Measurements from ENCODE around the gene IMMP2L.

The IMMP2L gene

DNA sequence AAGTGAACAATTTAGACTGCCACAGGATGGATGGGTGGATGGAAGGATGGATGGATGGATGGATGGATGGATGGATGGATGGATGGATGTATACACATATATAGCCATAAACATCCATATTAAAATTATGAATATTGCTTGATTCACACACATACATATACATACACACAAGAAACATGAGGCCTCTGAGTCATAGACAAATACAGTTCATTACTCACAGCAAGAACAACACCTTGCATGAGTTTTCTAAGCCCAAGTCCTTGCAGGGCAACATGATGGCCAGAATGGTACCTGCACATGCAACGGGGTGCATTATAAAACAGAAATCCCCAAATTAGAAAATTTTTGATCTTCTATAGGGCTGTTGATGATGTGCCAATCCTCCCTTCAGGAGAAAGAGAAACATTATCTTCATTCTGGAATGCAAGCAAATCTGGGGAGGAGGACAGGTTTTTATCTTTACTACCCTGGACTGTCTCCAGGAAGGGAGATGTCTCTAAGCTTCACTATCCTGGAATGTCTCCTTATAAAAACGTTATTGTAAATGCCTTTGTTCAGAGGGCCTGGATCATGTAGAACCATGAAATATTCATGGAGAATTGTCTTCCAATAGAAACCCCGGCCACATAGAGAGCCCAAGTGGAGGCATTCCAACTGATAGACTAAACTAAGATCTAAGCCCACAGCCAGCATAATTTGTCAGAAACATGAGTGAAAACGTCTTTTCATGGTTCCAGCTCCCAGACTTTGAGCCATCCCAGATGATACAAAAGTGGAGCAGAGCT, 709.9 kb downstream of the IMMP2L start:
- Histone ChIP-seq H3K4me3 (ENCODE audit: low read length in 2 of 2) (no peak overlapping the region), H3K4me1 (ENCODE audit: control insufficient read depth, insufficient read depth, low read length) (no peaks in the 10 kb centered on the region), H3K27ac (ENCODE audit: low read length) (no peak overlapping the region), H3K27me3 (ENCODE audit: control insufficient read depth in 1 of 2, insufficient read depth in 2 of 2, low read length in 2 of 2) (no peaks in the 10 kb centered on the region), H3K36me3 (ENCODE audit: control insufficient read depth in 2 of 2, insufficient read depth in 2 of 2, low read length in 2 of 2) (no peaks in the 10 kb centered on the region), H3K9ac (ENCODE audit: low read length in 2 of 2) (no peak overlapping the region), H3K9me3 (ENCODE audit: control insufficient read depth in 2 of 2, low read length in 2 of 2) (no peaks in the 10 kb centered on the region)

DNA sequence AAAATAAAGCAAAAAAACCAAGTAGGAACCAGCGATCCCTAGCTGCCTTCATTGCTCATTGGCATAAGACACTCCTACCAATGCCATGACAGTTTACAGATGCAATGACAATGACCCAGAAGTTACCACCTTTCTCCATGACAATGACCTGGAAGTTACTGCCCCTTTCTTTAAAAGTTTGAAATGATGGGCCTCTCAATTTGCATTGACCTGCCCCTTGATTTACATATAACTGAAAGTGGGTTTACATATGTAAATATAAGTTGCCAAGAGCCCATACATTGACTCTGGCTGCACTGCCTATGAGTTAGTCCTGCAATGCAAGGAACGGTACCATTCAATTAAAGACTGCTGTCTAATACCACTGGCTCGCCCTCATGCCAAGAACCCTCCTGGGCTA, 712.1 kb downstream of the IMMP2L start:
- Histone ChIP-seq H3K27me3 (ENCODE audit: control insufficient read depth in 1 of 2, insufficient read depth in 2 of 2, low read length in 2 of 2) (no peaks in the 10 kb centered on the region), H3K4me3 (ENCODE audit: low read length in 2 of 2) (no peak overlapping the region), H3K27ac (ENCODE audit: low read length) (no peak overlapping the region), H3K9ac (ENCODE audit: low read length in 2 of 2) (no peak overlapping the region), H3K4me1 (ENCODE audit: control insufficient read depth, insufficient read depth, low read length) (no peaks in the 10 kb centered on the region), H3K36me3 (ENCODE audit: control insufficient read depth in 2 of 2, insufficient read depth in 2 of 2, low read length in 2 of 2) (no peaks in the 10 kb centered on the region), H3K9me3 (ENCODE audit: control insufficient read depth in 2 of 2, low read length in 2 of 2) (no peaks in the 10 kb centered on the region)

GRCh38 chr7:110842796-110843195, 719.5 kb downstream of the IMMP2L start:
- Histone ChIP-seq H3K36me3 (ENCODE audit: control insufficient read depth in 2 of 2, insufficient read depth in 2 of 2, low read length in 2 of 2) (no peaks in the 10 kb centered on the region), H3K9ac (ENCODE audit: low read length in 2 of 2) (no peak overlapping the region), H3K4me3 (ENCODE audit: low read length in 2 of 2) (no peak overlapping the region), H3K27me3 (ENCODE audit: control insufficient read depth in 1 of 2, insufficient read depth in 2 of 2, low read length in 2 of 2) (no peaks in the 10 kb centered on the region), H3K9me3 (ENCODE audit: control insufficient read depth in 2 of 2, low read length in 2 of 2) (no peaks in the 10 kb centered on the region), H3K27ac (ENCODE audit: low read length) (no peak overlapping the region), H3K4me1 (ENCODE audit: control insufficient read depth, insufficient read depth, low read length) (no peaks in the 10 kb centered on the region)

DNA sequence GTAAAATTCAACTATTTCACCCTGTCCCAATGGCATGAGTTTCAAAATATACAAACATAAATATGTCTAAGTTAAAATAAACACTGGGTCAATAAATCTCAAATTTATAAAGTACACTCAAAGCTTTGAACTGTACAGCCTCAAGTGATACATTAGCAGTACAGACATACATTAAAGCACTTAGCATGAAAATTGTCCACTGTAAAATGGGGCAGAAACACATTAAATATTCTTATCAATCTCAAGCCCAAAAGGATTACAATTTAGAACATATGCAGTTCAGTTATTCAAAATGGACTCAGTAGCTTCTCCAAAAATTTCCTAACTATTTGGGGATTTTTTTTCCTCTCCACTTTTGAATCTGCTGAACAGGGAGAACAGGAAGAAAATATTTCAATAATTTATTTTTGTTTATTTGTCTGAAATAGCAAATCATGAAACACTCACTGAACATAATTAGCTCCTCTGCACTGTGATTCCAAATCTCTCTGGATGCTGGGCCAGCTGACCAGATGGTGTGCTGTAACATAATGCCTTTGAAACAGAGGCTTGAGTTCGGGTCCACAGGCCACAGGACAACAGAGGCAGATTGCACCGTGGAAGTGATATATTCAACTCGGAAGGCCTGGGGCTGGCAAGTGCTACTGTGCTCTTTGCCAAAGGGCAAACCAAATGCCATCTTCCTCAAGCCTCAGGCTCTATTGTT, 720.3 kb downstream of the IMMP2L start:
- no peak overlapping the region for H3K9ac ChIP-seq (ENCODE audit: low read length in 2 of 2)
- no peaks in the 10 kb centered on the region for H3K9me3 ChIP-seq (ENCODE audit: control insufficient read depth in 2 of 2, low read length in 2 of 2)
- no peak overlapping the region for H3K27ac ChIP-seq (ENCODE audit: low read length)

GRCh38 chr7:110839866-110840265, 722.4 kb downstream of the IMMP2L start:
- Histone ChIP-seq H3K4me1 (ENCODE audit: control insufficient read depth, insufficient read depth, low read length) (no peaks in the 10 kb centered on the region), H3K27me3 (ENCODE audit: control insufficient read depth in 1 of 2, insufficient read depth in 2 of 2, low read length in 2 of 2) (no peaks in the 10 kb centered on the region), H3K36me3 (ENCODE audit: control insufficient read depth in 2 of 2, insufficient read depth in 2 of 2, low read length in 2 of 2) (no peaks in the 10 kb centered on the region), H3K27ac (ENCODE audit: low read length) (no peak overlapping the region), H3K4me3 (ENCODE audit: low read length in 2 of 2) (no peak overlapping the region), H3K9me3 (ENCODE audit: control insufficient read depth in 2 of 2, low read length in 2 of 2) (no peaks in the 10 kb centered on the region), H3K9ac (ENCODE audit: low read length in 2 of 2) (no peak overlapping the region)

More for the DNA sequence above, 720.3 kb downstream of the IMMP2L start:
- no peak overlapping the region for H3K4me3 ChIP-seq (ENCODE audit: low read length in 2 of 2)
- H3K27me3 ChIP-seq (ENCODE audit: control insufficient read depth in 1 of 2, insufficient read depth in 2 of 2, low read length in 2 of 2), result no peaks in the 10 kb centered on the region
- H3K36me3 ChIP-seq (ENCODE audit: control insufficient read depth in 2 of 2, insufficient read depth in 2 of 2, low read length in 2 of 2), result no peaks in the 10 kb centered on the region
- no peaks in the 10 kb centered on the region for H3K4me1 ChIP-seq (ENCODE audit: control insufficient read depth, insufficient read depth, low read length)

DNA sequence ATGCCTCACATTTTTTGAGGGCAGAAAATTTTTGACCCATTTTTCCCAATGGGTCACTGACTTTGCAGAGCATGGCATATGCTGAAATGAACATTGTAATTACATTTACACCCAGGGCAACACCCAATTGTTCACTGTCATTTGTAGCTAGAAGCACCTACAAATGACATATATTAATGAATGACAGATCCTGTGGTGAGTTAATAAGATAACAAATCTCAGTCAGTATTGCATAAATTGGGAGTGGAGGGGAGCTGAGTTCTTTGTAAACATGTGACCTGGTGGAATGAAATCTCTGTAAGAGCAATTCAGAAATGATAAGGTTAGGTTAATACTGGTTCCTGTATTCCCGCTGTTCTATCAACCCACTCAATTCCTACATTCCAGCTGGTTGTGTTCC, 726.4 kb downstream of the IMMP2L start:
- no peaks in the 10 kb centered on the region for H3K9me3 ChIP-seq (ENCODE audit: control insufficient read depth in 2 of 2, low read length in 2 of 2)
- no peaks in the 10 kb centered on the region for H3K27me3 ChIP-seq (ENCODE audit: control insufficient read depth in 1 of 2, insufficient read depth in 2 of 2, low read length in 2 of 2)
- no peaks in the 10 kb centered on the region for H3K36me3 ChIP-seq (ENCODE audit: control insufficient read depth in 2 of 2, insufficient read depth in 2 of 2, low read length in 2 of 2)
- no peaks in the 10 kb centered on the region for H3K4me1 ChIP-seq (ENCODE audit: control insufficient read depth, insufficient read depth, low read length)
- no peak overlapping the region for H3K9ac ChIP-seq (ENCODE audit: low read length in 2 of 2)
- H3K27ac ChIP-seq (ENCODE audit: low read length), result no peak overlapping the region
- H3K4me3 ChIP-seq (ENCODE audit: low read length in 2 of 2), result no peak overlapping the region

GRCh38 chr7:110835218-110835617, 727.1 kb downstream of the IMMP2L start:
- Histone ChIP-seq H3K4me1 (ENCODE audit: control insufficient read depth, insufficient read depth, low read length) (no peaks in the 10 kb centered on the region), H3K4me3 (ENCODE audit: low read length in 2 of 2) (no peak overlapping the region), H3K9ac (ENCODE audit: low read length in 2 of 2) (no peak overlapping the region), H3K27ac (ENCODE audit: low read length) (no peak overlapping the region), H3K27me3 (ENCODE audit: control insufficient read depth in 1 of 2, insufficient read depth in 2 of 2, low read length in 2 of 2) (no peaks in the 10 kb centered on the region), H3K9me3 (ENCODE audit: control insufficient read depth in 2 of 2, low read length in 2 of 2) (no peaks in the 10 kb centered on the region), H3K36me3 (ENCODE audit: control insufficient read depth in 2 of 2, insufficient read depth in 2 of 2, low read length in 2 of 2) (no peaks in the 10 kb centered on the region)

DNA sequence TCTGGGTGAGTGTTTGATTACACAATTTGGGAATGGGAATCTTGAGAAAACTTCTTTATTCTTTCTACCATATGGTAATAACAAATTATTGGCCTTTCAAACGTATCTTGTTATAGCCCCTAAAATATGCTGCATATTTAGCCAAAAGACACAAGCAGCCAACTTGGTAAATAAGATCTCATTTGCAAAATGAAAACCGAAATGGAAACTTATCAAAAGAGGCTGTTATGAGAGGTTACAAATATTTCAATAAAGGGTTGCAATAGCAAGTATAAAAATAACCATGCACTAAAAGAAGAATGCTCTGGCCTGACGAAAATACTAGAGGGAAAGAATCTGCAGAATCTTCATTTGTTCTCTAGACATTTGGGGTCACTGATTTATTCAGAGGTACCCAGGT, 730.9 kb downstream of the IMMP2L start:
- H3K4me1 ChIP-seq (ENCODE audit: control insufficient read depth, insufficient read depth, low read length), result no peaks in the 10 kb centered on the region
- no peak overlapping the region for H3K4me3 ChIP-seq (ENCODE audit: low read length in 2 of 2)
- H3K36me3 ChIP-seq (ENCODE audit: control insufficient read depth in 2 of 2, insufficient read depth in 2 of 2, low read length in 2 of 2), result no peaks in the 10 kb centered on the region
- H3K27me3 ChIP-seq (ENCODE audit: control insufficient read depth in 1 of 2, insufficient read depth in 2 of 2, low read length in 2 of 2), result no peaks in the 10 kb centered on the region
- H3K9me3 ChIP-seq (ENCODE audit: control insufficient read depth in 2 of 2, low read length in 2 of 2), result no peaks in the 10 kb centered on the region
- H3K27ac ChIP-seq (ENCODE audit: low read length), result no peak overlapping the region
- H3K9ac ChIP-seq (ENCODE audit: low read length in 2 of 2), result no peak overlapping the region

DNA sequence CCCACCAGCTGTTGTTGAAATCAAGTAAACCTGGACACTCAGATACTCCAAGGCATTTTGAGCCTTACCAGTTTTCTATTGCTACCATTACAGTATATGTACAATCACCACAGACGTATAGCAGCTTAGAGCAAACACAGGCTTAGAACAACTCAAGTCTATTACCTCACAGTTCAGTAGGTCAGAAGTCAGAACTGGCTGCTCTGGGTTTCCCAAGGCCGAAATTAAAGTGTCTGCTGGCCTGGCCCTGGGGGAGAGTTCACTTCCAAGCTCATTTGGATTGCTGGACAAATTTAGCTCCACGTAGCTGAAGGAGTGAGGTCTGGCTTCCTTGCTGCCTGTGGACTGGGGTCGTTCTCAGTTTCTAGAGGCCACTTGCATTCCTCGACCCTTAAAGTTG, 731.5 kb downstream of the IMMP2L start:
- Histone ChIP-seq H3K4me1 (ENCODE audit: control insufficient read depth, insufficient read depth, low read length) (no peaks in the 10 kb centered on the region), H3K27me3 (ENCODE audit: control insufficient read depth in 1 of 2, insufficient read depth in 2 of 2, low read length in 2 of 2) (no peaks in the 10 kb centered on the region), H3K9me3 (ENCODE audit: control insufficient read depth in 2 of 2, low read length in 2 of 2) (no peaks in the 10 kb centered on the region), H3K36me3 (ENCODE audit: control insufficient read depth in 2 of 2, insufficient read depth in 2 of 2, low read length in 2 of 2) (no peaks in the 10 kb centered on the region), H3K27ac (ENCODE audit: low read length) (no peak overlapping the region), H3K9ac (ENCODE audit: low read length in 2 of 2) (no peak overlapping the region), H3K4me3 (ENCODE audit: low read length in 2 of 2) (no peak overlapping the region)

DNA sequence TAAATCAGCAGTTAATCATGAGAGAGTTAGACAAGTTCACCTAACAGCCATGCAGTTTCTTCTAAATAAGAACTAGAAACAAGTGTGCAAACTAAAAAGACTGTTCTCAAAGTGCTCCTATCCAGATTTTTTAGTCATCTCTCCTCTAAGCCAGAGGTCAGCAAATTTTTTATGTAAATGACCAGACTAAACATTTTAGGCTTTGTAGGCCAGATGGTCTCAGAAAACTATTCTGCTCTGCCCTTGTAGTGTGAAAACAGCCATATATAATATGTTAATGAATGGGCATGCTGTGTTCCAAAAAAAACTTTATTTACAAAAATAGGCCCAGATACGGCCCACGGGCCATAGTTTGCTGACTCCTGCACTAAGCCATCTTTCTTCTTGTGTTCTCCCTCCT, 734.4 kb downstream of the IMMP2L start:
- Histone ChIP-seq H3K9me3 (ENCODE audit: control insufficient read depth in 2 of 2, low read length in 2 of 2) (no peaks in the 10 kb centered on the region), H3K4me1 (ENCODE audit: control insufficient read depth, insufficient read depth, low read length) (no peaks in the 10 kb centered on the region), H3K4me3 (ENCODE audit: low read length in 2 of 2) (no peak overlapping the region), H3K9ac (ENCODE audit: low read length in 2 of 2) (no peak overlapping the region), H3K27ac (ENCODE audit: low read length) (no peak overlapping the region), H3K36me3 (ENCODE audit: control insufficient read depth in 2 of 2, insufficient read depth in 2 of 2, low read length in 2 of 2) (no peaks in the 10 kb centered on the region), H3K27me3 (ENCODE audit: control insufficient read depth in 1 of 2, insufficient read depth in 2 of 2, low read length in 2 of 2) (no peaks in the 10 kb centered on the region)

DNA sequence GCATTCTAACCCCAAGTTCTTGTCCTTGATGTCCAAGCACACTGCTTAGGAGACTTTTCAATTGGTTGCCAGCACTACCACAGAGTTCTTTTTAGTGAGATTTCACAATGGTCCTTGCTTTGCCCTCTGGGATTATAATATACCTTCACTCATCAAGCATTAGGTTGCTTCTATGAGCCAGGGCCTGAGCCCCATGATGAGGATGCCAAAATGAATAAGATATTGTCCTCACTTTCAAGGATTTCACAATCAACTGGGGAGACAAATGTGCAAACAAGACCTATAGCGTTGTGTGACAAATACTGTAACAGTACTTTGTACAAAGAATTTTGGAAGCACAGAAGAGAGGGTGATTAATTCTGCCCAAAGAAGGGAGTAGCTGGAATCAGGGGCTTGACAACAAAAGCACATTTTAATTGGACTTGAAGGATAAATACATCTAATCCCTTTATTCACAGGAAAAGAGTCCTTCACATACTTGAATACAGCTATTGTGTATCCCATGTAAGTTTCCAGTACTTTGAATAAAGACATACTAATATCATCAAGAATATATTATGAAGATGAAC, 734.9 kb downstream of the IMMP2L start:
- no peaks in the 10 kb centered on the region for H3K27me3 ChIP-seq (ENCODE audit: control insufficient read depth in 1 of 2, insufficient read depth in 2 of 2, low read length in 2 of 2)
- H3K27ac ChIP-seq (ENCODE audit: low read length), result no peak overlapping the region
- no peak overlapping the region for H3K4me3 ChIP-seq (ENCODE audit: low read length in 2 of 2)
- H3K9me3 ChIP-seq (ENCODE audit: control insufficient read depth in 2 of 2, low read length in 2 of 2), result no peaks in the 10 kb centered on the region
- H3K9ac ChIP-seq (ENCODE audit: low read length in 2 of 2), result no peak overlapping the region
- no peaks in the 10 kb centered on the region for H3K36me3 ChIP-seq (ENCODE audit: control insufficient read depth in 2 of 2, insufficient read depth in 2 of 2, low read length in 2 of 2)
- H3K4me1 ChIP-seq (ENCODE audit: control insufficient read depth, insufficient read depth, low read length), result no peaks in the 10 kb centered on the region
